RKO (cell line): Measurements from ENCODE around the gene B3GALT2.
"Not testable (repeated sequence)": the region's sequence is repeated elsewhere in the genome, so short reads cannot be mapped to it uniquely, and the experiment has no call there.

Source experiments
- DNase-seq: peaks from one replicate; pipeline ENCODE4 v3.0.0-alpha.2; 2016; ENCODE audit warnings: low spot score

B3GALT2 gene, protein sequence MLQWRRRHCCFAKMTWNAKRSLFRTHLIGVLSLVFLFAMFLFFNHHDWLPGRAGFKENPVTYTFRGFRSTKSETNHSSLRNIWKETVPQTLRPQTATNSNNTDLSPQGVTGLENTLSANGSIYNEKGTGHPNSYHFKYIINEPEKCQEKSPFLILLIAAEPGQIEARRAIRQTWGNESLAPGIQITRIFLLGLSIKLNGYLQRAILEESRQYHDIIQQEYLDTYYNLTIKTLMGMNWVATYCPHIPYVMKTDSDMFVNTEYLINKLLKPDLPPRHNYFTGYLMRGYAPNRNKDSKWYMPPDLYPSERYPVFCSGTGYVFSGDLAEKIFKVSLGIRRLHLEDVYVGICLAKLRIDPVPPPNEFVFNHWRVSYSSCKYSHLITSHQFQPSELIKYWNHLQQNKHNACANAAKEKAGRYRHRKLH

DNA sequence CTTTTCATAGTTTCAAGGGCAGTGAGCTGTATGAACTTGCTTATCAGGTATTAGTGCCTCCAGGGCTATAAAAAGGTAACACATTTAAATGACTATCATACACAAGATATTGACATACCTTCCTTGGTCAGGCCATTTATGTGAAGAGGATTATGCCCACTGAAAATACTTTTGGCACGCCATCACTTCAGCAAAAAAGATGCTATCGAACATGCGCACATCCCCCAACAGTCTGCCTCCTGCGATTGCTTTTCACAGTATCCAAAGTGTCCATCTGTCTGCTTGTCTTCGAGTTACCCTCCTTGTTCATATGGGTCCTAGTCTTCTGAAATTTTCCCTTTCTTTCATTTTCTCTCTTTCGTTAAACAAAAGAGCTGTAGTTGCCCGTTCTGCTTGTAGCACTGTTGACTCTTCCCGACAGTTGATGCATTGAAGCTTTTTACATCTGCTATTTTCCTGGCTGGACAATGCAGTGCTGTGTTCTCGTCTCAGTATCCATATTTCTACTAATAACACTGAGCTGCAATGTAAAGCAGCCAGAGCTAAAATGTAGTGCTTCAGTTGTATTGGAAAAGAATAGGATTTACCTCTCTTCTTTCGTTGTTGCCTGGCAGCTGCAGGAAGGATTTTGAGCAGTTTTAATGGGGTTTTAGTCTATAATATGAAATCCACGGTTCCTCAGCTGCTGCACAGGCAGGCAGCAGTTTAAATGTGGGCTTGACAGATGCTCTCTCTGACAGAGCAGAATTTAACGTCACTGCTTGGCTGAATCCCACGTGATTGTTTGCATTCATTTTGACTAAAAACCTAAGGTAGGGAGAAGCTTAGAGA, at the start of gene B3GALT2:
Gene B3GALT2, minus strand, starts transcription at position 713 of the 831 bp plus-strand sequence. CDS start 5,051 bp downstream, outside the sequence.
- no peak for DNase-seq

DNA sequence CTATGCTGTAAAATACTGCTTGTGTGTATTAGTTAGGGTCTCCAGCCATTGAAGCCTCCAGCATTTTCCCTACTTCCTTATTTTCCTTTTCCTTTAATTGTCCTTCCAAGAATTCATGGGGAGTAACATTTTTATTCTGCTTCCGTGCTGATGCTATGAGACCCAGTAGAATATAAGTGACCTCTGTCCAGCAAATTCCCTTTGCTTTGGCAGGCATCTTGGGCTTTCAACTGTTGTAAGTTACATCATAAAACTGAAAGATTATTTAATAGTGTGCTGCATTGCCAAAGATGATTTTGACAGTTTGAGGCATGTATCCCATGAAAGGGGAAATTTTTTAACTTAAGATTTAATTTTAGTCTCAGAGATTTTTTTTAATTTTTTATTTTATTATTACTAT, 48.1 kb upstream of the B3GALT2 start:
- no peak for DNase-seq

DNA sequence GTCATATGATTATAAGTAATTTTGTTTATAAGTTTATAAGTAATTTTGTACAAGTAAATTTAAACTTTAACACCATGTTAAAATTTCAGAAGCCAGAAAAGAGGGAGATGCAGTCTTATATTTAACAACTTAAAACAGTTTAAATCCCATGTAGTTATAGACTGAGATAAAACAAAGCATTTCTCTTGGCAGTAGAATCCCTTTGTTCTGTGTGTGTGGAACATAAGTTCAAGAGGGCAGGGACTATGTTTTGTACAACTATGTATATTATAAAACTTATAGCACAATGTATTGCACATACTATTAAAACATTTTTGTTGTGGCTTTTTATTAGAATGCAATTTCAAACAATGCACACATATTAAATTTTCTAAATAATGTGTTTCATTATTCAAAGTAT, 44.7 kb upstream of the B3GALT2 start:
- DNase-seq, result not testable (repeated sequence)

DNA sequence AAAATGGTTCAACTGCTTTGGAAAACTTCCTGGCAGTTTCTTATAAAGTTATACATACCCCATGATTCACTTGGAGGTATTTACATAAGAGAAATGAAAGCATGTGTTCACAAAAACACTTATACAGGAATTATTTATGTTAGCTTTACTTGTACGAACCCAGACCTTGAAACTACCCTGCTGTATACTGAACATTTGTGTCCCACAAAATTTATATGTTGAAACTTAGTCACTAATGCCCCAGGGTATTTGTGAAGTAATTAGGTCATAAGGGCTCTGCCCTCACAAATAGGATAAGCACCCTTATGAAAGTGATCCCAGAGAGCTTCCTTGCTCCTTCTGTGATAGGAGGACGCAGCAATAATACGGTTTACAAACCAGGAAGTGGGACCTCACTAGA, 42.7 kb upstream of the B3GALT2 start:
- no peak for DNase-seq

DNA sequence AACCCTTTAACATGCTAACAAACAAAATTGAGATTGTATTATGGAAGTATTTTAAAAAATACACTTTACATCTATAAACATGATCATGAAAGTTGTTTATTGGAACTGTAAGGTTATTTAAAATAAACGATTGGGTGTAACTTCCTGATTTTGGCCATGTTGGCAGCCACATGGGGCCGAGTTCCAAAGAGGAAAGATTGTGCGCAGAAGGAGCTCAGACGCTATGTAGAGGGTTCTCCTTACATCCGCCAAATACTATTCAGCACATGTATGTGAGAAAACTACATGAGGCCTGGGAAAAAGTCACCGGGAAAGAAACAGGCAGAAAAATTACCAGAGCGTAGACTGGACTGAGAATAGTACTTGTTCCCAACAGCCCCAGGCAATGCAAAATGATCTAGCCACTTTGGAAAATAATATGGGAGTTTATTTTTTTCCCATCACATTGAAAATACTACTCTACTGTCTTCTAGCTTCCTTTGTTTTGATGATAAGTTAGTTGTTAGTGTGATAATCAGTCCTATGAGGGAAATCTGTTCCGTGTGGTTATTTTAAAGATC, 35.7 kb upstream of the B3GALT2 start:
- no peak for DNase-seq

DNA sequence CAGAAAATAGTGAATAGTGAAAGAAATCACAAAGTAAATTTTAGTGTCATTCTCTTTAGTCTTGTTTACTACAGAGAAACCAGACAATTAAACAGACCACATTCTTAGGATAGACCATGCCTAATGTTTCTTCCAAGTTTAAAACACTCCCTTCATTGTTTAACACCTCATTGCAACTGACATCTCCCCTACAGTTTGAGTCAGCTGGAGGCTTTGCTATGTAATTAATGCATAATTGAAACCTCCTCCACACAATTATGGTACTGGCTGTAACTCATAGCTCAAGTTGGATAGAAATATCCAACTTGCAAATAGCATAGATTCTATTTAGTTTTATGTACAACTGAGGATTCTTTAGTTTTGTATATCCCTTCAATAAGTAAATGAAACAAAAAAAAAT, 35.2 kb upstream of the B3GALT2 start:
- no peak for DNase-seq

DNA sequence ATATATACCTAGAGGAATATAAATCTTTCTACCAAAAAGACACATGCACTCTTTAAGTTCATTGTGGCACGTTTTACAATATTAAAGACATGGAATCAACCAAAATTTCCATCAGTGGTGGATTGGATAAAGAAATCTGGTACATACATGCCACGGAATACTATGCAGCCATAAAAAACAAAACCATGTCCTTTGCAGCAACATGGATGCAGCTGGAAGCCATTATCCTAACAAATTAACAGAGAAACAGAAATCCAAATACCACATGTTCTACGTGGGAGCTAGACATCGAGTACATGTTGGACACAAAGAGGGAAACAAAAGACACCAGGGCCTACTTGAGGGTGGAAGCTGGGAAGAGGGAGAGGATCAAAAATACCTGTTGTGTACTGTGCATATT, 33.0 kb upstream of the B3GALT2 start:
- no peak for DNase-seq

DNA sequence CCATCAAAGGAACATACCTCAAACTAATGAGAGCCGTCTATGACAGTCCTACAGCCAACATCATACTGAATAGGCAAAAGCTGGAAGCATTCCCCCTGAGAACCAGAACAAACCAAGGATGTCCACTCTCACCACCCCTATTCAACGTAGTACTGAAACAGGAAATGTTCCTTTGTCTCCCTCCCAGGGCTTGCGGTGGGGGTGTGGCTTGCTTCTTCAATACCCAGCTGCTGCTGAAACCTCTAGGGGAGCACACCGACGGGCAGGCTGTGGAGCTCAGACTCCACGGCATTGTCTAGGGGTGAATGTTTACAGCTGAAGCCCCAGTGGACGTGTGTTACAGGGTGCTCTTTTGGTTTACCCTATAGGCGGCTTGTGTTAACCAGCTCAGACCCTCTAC, 30.5 kb upstream of the B3GALT2 start:
- no peak for DNase-seq

DNA sequence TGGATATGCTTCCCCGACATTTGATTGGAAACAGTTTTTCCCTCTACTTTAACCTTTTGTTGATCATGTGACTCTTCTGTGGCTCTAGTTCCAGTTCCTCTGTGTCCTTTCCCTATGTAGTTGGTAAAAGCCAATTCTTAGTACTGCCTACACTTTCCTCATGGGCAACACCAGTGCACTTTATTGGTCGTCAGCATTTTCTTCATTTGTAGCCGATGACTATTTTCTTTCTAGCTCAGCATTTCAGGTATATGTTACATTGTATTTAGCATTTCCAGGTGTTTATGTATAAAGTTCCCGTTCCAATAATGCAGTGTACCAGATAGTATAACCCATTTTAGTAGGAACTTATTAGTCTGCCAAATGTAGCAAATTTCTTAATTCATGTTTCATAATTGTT, 27.6 kb upstream of the B3GALT2 start:
- DNase-seq, result no peak

DNA sequence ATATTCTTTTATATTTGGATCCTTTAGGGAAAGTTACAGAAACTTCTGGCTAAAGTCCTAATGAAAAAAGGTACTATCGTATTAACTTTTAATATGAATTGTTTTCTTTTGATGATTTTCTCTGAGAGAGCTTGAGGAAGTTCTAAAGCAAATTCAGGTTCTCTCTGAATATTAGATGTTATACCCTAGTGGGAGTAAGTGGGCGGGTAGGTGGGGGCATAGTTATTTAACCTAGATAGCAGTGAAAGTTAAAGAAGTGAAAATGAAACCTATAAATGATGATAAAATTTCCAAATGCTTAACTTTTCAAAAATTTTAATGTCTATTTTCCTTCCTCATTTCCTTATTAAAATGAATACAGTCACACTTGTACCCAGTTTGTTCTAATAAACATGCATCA, 26.2 kb upstream of the B3GALT2 start:
- DNase-seq, result no peak

DNA sequence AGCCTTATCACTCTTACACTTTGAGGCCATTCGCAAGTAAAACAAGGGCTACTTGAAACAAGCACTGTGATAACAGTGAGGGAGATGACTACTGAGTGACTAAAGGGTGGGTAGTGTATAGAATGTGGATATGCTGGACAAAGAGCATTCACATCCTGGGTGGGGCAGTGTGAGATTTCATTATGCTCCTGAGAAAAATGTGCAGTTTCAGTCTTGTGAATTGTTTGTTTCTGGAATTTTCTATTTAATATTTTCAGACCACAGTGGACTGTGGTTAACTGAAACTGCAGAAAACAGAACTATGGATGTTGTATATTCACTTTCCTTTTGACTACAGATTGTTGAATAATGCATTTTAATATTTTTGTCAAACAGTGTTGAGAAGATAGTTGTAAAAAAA, 25.1 kb upstream of the B3GALT2 start:
- peak; percentile 46 for DNase-seq

DNA sequence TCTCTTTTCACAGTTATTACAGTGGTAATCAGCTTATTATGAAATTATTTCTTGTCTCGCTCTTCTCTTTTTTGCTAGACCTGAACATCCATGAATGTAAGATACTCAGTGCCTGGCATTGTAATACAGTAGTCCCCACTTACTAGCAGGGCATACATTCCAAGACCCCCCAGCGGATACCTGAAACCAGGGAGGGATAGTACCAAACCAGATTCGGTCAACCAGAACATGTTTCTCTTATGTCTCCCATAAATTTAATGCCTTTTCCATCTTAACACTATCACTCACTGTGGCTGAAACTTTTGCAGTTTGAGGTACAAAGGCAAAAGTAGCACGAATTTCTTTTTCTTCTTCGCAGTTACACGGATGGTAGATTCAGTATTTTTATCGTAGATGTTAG, 24.6 kb upstream of the B3GALT2 start:
- no peak for DNase-seq

DNA sequence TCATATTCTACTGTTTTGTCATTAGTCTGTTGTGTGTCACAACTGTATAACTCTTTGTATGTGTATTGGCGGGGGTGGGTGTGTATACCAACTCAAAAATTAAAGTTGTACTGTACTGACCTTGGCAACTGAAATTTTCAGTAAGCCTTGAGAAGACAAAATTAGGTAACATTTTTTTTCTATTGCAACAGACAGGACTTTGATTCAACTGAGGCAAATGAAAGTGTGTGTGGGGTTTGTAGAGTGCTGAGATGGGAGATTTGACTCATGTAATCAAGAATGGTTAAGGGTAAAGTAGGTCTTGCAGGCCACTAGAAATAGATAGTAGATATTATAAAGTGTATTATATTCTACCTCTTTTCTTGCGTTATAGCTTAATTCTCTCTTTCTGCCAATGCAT, 14.6 kb upstream of the B3GALT2 start:
- DNase-seq, result no peak

DNA sequence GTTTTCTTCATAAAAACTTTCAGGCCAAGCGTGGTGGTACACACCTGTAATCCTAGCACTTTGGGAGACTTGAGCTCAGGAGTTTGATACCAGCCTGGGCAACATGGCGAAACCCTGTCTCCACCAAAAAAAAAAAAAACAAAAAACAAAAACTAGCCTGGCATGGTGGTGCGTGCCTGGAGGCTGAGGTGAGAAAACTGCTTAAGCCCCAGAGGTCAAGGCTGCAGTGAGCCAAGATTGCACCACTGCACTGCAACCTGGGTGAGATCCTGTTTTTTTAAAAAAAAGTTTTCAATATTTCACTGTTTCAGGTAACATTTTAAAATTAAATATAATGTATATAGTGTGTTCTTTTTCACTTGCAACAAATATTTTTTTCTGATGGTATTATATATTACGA, 13.5 kb upstream of the B3GALT2 start:
- no peak for DNase-seq

DNA sequence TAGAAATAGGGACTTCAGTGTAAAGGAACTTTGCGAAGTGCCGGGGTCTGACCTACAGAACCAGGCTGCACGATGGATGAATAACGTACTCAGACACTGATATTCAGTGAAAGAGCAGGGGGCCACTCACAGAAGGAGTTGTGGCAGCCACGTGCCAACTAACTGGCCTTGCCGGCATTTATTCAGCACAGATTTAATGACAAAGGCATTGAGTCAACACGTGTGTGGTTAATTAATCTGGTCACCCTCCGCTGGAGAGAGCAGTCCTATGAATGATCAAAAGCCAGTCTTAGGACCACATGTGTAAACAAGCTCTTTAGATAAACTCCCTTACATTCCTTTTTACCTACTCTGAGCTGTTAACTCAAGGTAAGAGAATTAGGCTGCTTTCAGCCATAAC, 6.2 kb upstream of the B3GALT2 start:
- no peak for DNase-seq

DNA sequence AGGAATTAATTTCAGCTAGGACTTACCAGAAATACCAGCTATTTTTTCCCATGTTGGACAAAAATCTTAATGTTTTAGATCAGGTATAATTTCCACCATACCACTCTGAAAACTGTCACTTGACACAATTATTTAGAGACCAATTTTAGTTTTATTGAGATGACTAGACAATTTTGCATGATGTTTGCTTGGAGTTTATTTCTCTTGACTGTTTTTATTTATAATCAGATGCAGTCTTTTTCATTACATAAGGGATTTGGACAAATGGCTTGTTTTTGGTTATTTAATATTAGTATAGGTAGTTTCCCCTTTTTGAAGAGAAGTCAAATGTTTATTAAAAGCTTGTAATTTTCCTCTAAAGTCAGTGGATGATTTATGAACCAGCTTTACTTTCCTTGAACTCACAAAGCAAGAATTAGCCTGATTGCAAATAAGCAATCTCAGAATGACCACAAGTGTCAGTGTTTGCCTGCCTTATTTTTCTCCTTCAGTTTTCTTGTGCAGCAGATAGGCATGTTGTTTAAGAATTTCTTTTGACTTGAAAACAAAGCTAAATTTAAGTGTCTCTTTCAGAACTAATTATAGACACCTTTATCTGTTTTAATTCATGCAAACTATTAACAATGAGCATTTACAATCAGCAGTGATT, 3.8 kb upstream of the B3GALT2 start:
- no peak for DNase-seq

DNA sequence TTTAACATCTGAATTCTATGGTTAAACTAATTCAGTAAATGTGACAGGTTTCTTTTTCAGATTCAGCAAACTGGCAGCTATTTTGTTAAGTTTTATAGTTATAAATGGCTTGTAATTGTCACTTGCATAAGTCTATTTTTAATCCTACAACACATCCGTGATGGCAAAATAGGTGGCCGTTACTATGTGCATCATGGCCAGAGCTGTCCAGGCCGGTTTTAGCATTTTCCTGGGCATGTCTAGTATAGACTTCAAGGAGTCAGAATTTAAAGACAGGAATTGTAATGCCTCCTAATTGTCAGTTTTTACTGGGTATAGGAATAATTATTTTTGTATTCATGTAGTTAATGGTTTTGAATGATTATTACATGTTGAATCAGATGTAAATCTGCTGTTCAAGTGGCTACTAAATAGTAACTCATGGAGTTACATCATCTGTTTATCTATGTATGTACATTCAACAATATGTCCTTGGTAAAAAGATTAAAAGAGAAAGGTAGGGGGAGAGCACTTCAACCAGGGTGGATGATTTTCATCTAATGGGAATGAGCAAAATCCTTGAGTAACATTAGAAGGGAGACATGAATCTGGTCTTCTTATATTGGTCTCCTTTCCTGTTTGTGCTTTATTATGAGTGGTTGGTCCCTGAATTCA, 3.2 kb upstream of the B3GALT2 start:
- DNase-seq, result no peak

DNA sequence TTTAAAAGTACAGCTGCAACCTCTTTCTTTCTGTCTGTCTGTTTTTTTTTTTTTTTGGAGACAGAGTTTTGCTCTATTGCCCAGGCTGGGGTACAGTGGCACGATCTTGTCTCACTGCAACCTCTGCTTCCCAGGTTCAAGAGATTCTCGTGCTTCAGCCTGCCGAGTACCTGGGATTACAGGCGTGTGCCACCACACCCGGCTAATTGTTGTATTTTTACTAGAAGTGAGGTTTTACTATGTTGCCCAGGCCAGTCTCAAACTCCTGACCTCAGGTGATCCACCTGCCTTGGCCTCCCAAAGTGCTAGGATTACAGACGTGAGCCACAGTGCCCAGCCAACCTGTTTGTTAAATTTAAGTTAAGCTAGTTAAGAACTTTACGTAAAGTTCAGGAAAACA, 2.5 kb upstream of the B3GALT2 start:
- DNase-seq, result not testable (repeated sequence)

DNA sequence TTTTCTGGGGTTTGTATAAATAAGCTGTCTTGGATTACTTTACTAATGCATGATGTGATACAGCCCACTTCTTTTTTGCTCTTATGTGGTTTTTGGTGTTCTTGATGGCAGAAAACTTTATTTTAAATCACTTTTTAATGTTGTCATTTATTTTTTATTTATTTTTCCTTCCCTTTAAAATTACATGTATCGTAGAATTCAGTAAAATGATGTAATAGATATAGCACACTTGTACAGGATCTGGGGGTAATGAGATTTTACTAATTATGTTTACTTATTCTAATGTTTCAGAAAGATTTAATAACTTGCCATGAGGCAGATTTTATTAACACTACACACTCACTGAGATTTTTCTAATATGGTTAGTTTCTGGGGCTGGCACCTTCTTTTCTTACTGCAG, 701 bp upstream of the B3GALT2 start:
- no peak for DNase-seq

DNA sequence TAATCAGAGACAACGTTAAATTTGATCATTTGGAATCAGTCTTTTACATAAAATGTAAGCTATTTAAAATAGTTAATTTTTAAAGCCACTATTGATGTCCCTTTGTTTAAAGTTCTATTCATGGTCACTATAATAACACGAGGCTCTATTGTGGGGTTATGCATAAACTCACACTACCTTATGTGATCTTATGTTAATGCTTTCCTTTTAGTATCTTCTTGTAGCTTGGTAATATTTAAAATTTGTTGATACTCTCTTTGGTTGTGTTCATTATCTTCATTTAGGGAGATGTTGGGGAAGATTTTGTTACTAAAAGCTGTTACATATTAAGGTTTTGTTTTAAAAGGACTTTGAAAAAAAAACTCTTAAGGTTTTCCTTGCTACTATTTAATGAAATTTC, 1.2 kb downstream of the B3GALT2 start:
- DNase-seq, result no peak

DNA sequence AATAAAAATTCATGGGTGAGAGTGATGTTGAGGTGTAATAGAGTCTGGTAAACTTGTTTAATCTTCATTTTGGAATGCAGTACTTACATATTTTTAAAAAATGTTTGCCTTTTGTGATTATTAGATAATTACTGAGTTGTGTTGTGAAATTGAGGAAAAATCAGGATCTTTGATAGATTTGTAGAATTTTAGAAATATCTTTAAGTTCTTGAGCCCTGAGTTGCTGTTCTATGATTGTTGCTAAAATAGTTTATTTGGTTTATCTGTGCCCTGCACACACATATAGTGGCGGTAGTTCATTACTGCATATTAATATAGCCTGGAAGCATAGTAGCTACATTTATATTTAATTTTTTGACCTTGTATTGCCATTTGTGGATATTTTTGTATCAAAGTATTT, 1.6 kb downstream of the B3GALT2 start:
- DNase-seq, result no peak

DNA sequence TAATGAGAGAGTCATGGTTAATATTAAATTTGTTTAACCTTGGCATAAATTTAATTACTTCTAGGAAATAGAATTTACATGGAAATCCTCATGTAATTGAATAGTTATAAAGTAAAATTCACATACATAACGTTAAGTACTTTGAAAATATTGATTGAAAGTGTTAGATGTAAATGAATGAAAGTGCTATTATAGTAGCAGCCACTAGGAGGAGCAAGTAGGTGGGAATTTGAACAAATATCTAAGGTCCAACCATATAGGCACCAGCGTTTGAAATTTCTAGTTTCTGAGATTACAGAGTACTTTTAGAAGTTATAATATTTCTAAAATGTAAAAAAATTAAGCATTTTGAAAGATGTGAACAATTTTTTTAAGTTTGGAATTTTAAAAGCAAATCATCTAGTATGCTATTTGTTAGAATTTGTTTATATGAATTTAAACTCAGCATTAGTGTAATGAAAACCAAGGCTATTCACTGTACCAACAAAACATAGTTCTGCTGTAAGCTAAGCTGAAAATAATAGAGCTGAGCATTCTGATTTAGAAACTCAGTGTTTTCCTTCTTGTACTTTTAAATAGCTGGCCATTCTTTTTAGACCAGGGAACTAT, 3.3 kb downstream of the B3GALT2 start:
- peak; percentile 64 for DNase-seq
